Uterus (tissue), 4 donors: ENCODE measurements around the gene TRIP10. TPM values are rescaled to one million over a fixed set of nuclear protein-coding genes. Genes with fewer than 3 reads are reported as not detected.
A peak's percentile ranks its signal among the peaks of the same experiment; 100 is the strongest.

Source experiments
- DNase-seq, 2 donors: peaks; one replicate each; pipeline ENCODE4 v3.0.0-alpha.2; 2019 to 2020
- H3K27ac ChIP-seq, 2 donors: fragments of 200-600 bp; sonication (generic); 1 replicate in 1 of 2; 2 replicates in 1 of 2; pipeline ENCODE4 v1.5.1; 2016 to 2018
- H3K27me3 ChIP-seq, 2 donors: fragments of 200-600 bp; sonication (generic); one replicate each; pipeline ENCODE4 v1.5.1; 2018 to 2019; ENCODE audit warnings: control low read depth in 1 of 2
- H3K36me3 ChIP-seq, 2 donors: fragments of 200-600 bp; sonication (generic); one replicate each; pipeline ENCODE4 v1.5.1; 2019; ENCODE audit warnings: control low read depth in 1 of 2
- H3K4me1 ChIP-seq, 2 donors: fragments of 200-600 bp; sonication (generic); one replicate each; pipeline ENCODE4 v1.5.1; 2018 to 2019; ENCODE audit warnings: control low read depth in 1 of 2
- H3K4me3 ChIP-seq, 2 donors: fragments of 200-600 bp; sonication (generic); 1 replicate in 1 of 2; 2 replicates in 1 of 2; pipeline ENCODE4 v1.5.1; 2018 to 2019; ENCODE audit warnings: mild to moderate bottlenecking in 1 of 2
- H3K9me3 ChIP-seq, 2 donors: fragments of 200-600 bp; sonication (generic); one replicate each; pipeline ENCODE4 v1.5.1; 2019; ENCODE audit warnings: control low read depth in 1 of 2
- CTCF ChIP-seq, 4 experiments: fragments of 200-600 bp in 2 of 4; fragments of 450-650 bp in 2 of 4; sonication (generic) in 2 of 4; IDR thresholded peaks; one replicate each; pipeline ENCODE4 v1.5.1; 2016 to 2019; ENCODE audit warnings: antibody characterized with exemption in 4 of 4, mild to moderate bottlenecking in 2 of 4, moderate library complexity in 1 of 4
- POLR2A ChIP-seq, 2 donors: fragments of 450-650 bp; IDR thresholded peaks; one replicate each; pipeline ENCODE4 v1.6.1; 2016; ENCODE audit warnings: antibody characterized with exemption in 2 of 2, mild to moderate bottlenecking in 1 of 2, moderate library complexity in 1 of 2
- intact Hi-C: fragments of 100-400 bp; cut with DNase I; formaldehyde crosslinking; loops from one replicate; pipeline ENCODE4 v1.15.1; 2023; ENCODE audit warnings: low total_unique reads
- total RNA-seq, 4 donors: library from RNA; depleted of rRNA in 3 of 4; stranded (reverse); fragments of >200 nt in 3 of 4; gene quantifications; one replicate each; pipeline versions ENCODE4 v1.1.0 to v1.2.4, GENCODE V29; 2014 to 2023
- donor health status: DM: yes; HTN: yes; CAD: no.

Gene TRIP10
- total RNA-seq, 4 donors from 2014 or later, result 36.0 to 144 (median 48.2) TPM

GRCh38 chr19:6733338-6734095 is 6.0 kb upstream of the TRIP10 start:
- peaks cover 0 to 7% of the 10 kb centered on the region in 2 donors for H3K4me1 ChIP-seq
- H3K4me3 ChIP-seq, result no peak overlapping the region
- H3K9me3 ChIP-seq, result no peaks in the 10 kb centered on the region
- no peak overlapping the region for H3K27ac ChIP-seq
- intact Hi-C loops, result no loop called here
- no peak for TF ChIP-seq POLR2A (IDR thresholded peaks at IDR 0.05)
- no peak for TF ChIP-seq CTCF (IDR thresholded peaks at IDR 0.05)
- H3K36me3 ChIP-seq, result no peaks in the 10 kb centered on the region
- DNase-seq, result no peak
- H3K27me3 ChIP-seq, result no peaks in the 10 kb centered on the region

- no peak overlapping the region for H3K27ac ChIP-seq
- no peak overlapping the region for H3K4me3 ChIP-seq
- H3K36me3 ChIP-seq, result no peaks in the 10 kb centered on the region
- intact Hi-C loops, result no loop called here
- no peak for TF ChIP-seq POLR2A (IDR thresholded peaks at IDR 0.05)
- TF ChIP-seq CTCF (IDR thresholded peaks at IDR 0.05), result no peak
- H3K9me3 ChIP-seq, result no peaks in the 10 kb centered on the region
- H3K4me1 ChIP-seq, result peaks cover 0 to 12% of the 10 kb centered on the region in 2 donors
- no peak for DNase-seq
- H3K27me3 ChIP-seq, result no peaks in the 10 kb centered on the region
These were observed 5.3 kb upstream of the TRIP10 start for GRCh38 chr19:6734096-6734696.

- TF ChIP-seq POLR2A (IDR thresholded peaks at IDR 0.05), result no peak
- TF ChIP-seq CTCF (IDR thresholded peaks at IDR 0.05), result no peak
- intact Hi-C loops, result no loop called here
- H3K9me3 ChIP-seq, result no peaks in the 10 kb centered on the region
- H3K27ac ChIP-seq, result peak overlapping the region; percentile 96 to 98
- H3K4me1 ChIP-seq, result peaks cover 0 to 12% of the 10 kb centered on the region in 2 donors
- no peaks in the 10 kb centered on the region for H3K27me3 ChIP-seq
- DNase-seq, result no peak
- no peak overlapping the region for H3K4me3 ChIP-seq
- no peaks in the 10 kb centered on the region for H3K36me3 ChIP-seq
These were observed 4.1 kb upstream of the TRIP10 start for GRCh38 chr19:6735181-6735911.

GRCh38 chr19:6736169-6736916 is 3.1 kb upstream of the TRIP10 start:
- intact Hi-C loops, result no loop called here
- H3K4me3 ChIP-seq, result peak overlapping the region; percentile 82
- H3K9me3 ChIP-seq, result no peaks in the 10 kb centered on the region
- H3K36me3 ChIP-seq, result no peaks in the 10 kb centered on the region
- peak; percentile 75 to 79 for DNase-seq
- peaks cover 0 to 16% of the 10 kb centered on the region in 2 donors for H3K4me1 ChIP-seq
- H3K27ac ChIP-seq, result peak overlapping the region; percentile 96 to 98
- peak in 1 of 2 donors; percentile 34 for TF ChIP-seq POLR2A (IDR thresholded peaks at IDR 0.05)
- TF ChIP-seq CTCF (IDR thresholded peaks at IDR 0.05), result peak; percentile 45 to 63 (median 55)
- no peaks in the 10 kb centered on the region for H3K27me3 ChIP-seq
